HS-5 (cell line): ENCODE results near the gene PAN3.
"Not testable (repeated sequence)": the region's sequence is repeated elsewhere in the genome, so short reads cannot be mapped to it uniquely, and the experiment has no call there.

Experiments
- DNase-seq: peaks from one replicate; pipeline ENCODE4 v3.0.0-alpha.2; 2012; ENCODE audit warnings: low read depth

PAN3 gene

GRCh38 chr13:28138012-28138755 is at the start of gene PAN3:
Gene PAN3, plus strand, starts transcription at chr13:28138545. Its CDS starts 113 bp downstream, at chr13:28138658.
- DNase-seq = no peak

GRCh38 chr13:28089065-28089464 is 49.3 kb upstream of the PAN3 start:
- DNase-seq = no peak

GRCh38 chr13:28092431-28092830 is 45.9 kb upstream of the PAN3 start:
- no peak for DNase-seq

- no peak for DNase-seq
Observed at GRCh38 chr13:28093881-28094280, 44.5 kb upstream of the PAN3 start.

GRCh38 chr13:28094306-28094705 is 44.0 kb upstream of the PAN3 start:
- no peak for DNase-seq

GRCh38 chr13:28097503-28097902 is 40.8 kb upstream of the PAN3 start:
- DNase-seq = no peak

- no peak for DNase-seq
Observed at GRCh38 chr13:28099396-28100149, 38.8 kb upstream of the PAN3 start.

- no peak for DNase-seq
Observed at GRCh38 chr13:28100150-28101121, 37.9 kb upstream of the PAN3 start, which contains the start of gene FLT3. Gene FLT3, minus strand, starts transcription at chr13:28100576. Its CDS starts 66 bp downstream, at chr13:28100510.

GRCh38 chr13:28101886-28102285 is 36.5 kb upstream of the PAN3 start:
- not testable (repeated sequence) for DNase-seq

- DNase-seq = no peak
Observed at GRCh38 chr13:28106976-28107375, 31.4 kb upstream of the PAN3 start.

GRCh38 chr13:28110414-28110813 is 27.9 kb upstream of the PAN3 start:
- DNase-seq = no peak

GRCh38 chr13:28116736-28117135 is 21.6 kb upstream of the PAN3 start:
- DNase-seq = no peak

GRCh38 chr13:28117689-28118377 is 20.5 kb upstream of the PAN3 start:
- no peak for DNase-seq

- no peak for DNase-seq
Observed at GRCh38 chr13:28120317-28120716, 18.0 kb upstream of the PAN3 start.

GRCh38 chr13:28121224-28121623 is 17.1 kb upstream of the PAN3 start:
- DNase-seq = no peak

- DNase-seq = no peak
Observed at GRCh38 chr13:28128030-28128429, 10.3 kb upstream of the PAN3 start.

GRCh38 chr13:28128926-28129325 is 9.4 kb upstream of the PAN3 start:
- DNase-seq = no peak

- no peak for DNase-seq
Observed at GRCh38 chr13:28129911-28130693, 8.2 kb upstream of the PAN3 start.

- no peak for DNase-seq
Observed at GRCh38 chr13:28131646-28132045, 6.7 kb upstream of the PAN3 start.

- DNase-seq = no peak
Observed at GRCh38 chr13:28136916-28137315, 1.4 kb upstream of the PAN3 start.

GRCh38 chr13:28137596-28137995 is 749 bp upstream of the PAN3 start:
- no peak for DNase-seq
